B cell (primary cell): ENCODE measurements around the gene NBEA. TPM values are rescaled to one million over a fixed set of nuclear protein-coding genes. Genes with fewer than 3 reads are reported as not detected.

ENCODE experiments used
- ATAC-seq: fragments of 200-7000 bp; cut with Tn5 transposase; one replicate; pipeline ENCODE4 v1.10.0; 2021; ENCODE audit warnings: low read depth, mild to moderate bottlenecking, moderate number of reproducible peaks, moderate library complexity
- CTCF ChIA-PET: fragments of 350-600 bp; sonication (Branson Sonifier 250); formaldehyde crosslinking; loops from one replicate; lab custom pipeline; 2021; ENCODE audit warnings: antibody characterized with exemption, inconsistent platforms; lab: Charles Lee
- POLR2A ChIA-PET: fragments of 350-600 bp; sonication (Branson Sonifier 250); formaldehyde crosslinking; loops from one replicate; lab custom pipeline; 2021; ENCODE audit warnings: antibody characterized with exemption; lab: Charles Lee
- DNase-seq: peaks from one replicate; pipeline ENCODE4 v3.0.0; 2013
- H2AFZ ChIP-seq: 2 replicates; pipeline ENCODE4 v1.6.1; 2012; ENCODE audit warnings: mild to moderate bottlenecking, low read depth, low read length; ENCODE audit not compliant: insufficient read depth, poor library complexity, severe bottlenecking
- H3K27ac ChIP-seq, 2 donors: 1 replicate in 1 of 2; 2 replicates in 1 of 2; pipeline ENCODE4 v1.5.1; 2012 to 2013; ENCODE audit warnings: low read length in 2 of 2, mild to moderate bottlenecking in 2 of 2, moderate library complexity in 1 of 2
- H3K27me3 ChIP-seq, 4 experiments: fragments of 200-600 bp in 1 of 4; sonication (generic) in 1 of 4; replicated peaks in 1 of 4; 1 replicate in 2 of 4; 2 replicates in 2 of 4; pipeline versions ENCODE4 v1.6.1 to v1.7.0; 2013 to 2016; ENCODE audit warnings: low read length in 3 of 4, mild to moderate bottlenecking in 2 of 4, mixed read lengths in 1 of 4, moderate library complexity in 1 of 4; ENCODE audit not compliant: insufficient read depth in 4 of 4, control insufficient read depth in 3 of 4; ENCODE audit errors: control extremely low read depth in 1 of 4
- H3K36me3 ChIP-seq, 2 experiments: replicated peaks in 1 of 2; 1 replicate in 1 of 2; 2 replicates in 1 of 2; pipeline versions ENCODE4 v1.6.1 to v1.7.1; 2013; ENCODE audit warnings: low read length in 1 of 2; ENCODE audit not compliant: insufficient read depth in 2 of 2, control insufficient read depth in 1 of 2; ENCODE audit errors: control extremely low read depth in 1 of 2, extremely low read depth in 1 of 2
- H3K4me1 ChIP-seq, 2 donors: fragments of 200-600 bp in 1 of 2; sonication (generic) in 1 of 2; 1 replicate in 1 of 2; 2 replicates in 1 of 2; pipeline versions ENCODE4 v1.5.1 to v1.6.1; 2013 to 2017; ENCODE audit warnings: low read length in 2 of 2; ENCODE audit not compliant: control insufficient read depth in 2 of 2, insufficient read depth in 2 of 2
- H3K4me2 ChIP-seq: replicated peaks from 2 replicates; pipeline ENCODE3; 2012; ENCODE audit warnings: mild to moderate bottlenecking, low read depth, low read length; ENCODE audit not compliant: poor library complexity, severe bottlenecking
- H3K4me3 ChIP-seq, 5 experiments: fragments of 200-600 bp in 1 of 5; sonication (generic) in 1 of 5; 1 replicate in 3 of 5; 2 replicates in 2 of 5; pipeline versions ENCODE4 v1.5.1 to v1.7.0; 2011 to 2016; ENCODE audit warnings: low read length in 4 of 5, mild to moderate bottlenecking in 4 of 5, low read depth in 2 of 5, control low read depth in 1 of 5, moderate library complexity in 1 of 5; ENCODE audit not compliant: insufficient read depth in 1 of 5; ENCODE audit errors: control extremely low read depth in 1 of 5, extremely low read depth in 1 of 5
- H3K79me2 ChIP-seq: fragments of 200-600 bp; sonication (generic); one replicate; pipeline ENCODE4 v1.6.0; 2016; ENCODE audit warnings: low read length; ENCODE audit not compliant: control insufficient read depth, insufficient read depth
- H3K9ac ChIP-seq: fragments of 200-600 bp; sonication (generic); 2 replicates; pipeline ENCODE4 v1.6.1; 2017; ENCODE audit warnings: mild to moderate bottlenecking, low read length, moderate library complexity
- H3K9me3 ChIP-seq, 3 donors: one replicate each; pipeline versions ENCODE4 v1.6.1 to v1.7.1; 2013; ENCODE audit warnings: low read length in 2 of 3; ENCODE audit not compliant: control insufficient read depth in 2 of 3, insufficient read depth in 1 of 3; ENCODE audit errors: control extremely low read depth in 1 of 3
- H4K20me1 ChIP-seq: 2 replicates; pipeline ENCODE4 v1.6.0; 2012; ENCODE audit warnings: mild to moderate bottlenecking, low read length; ENCODE audit not compliant: insufficient read depth, control insufficient read depth, poor library complexity, severe bottlenecking
- H3K27ac Mint-ChIP-seq: one replicate; pipeline ENCODE4 v1.8.0; 2021; ENCODE audit warnings: mixed read lengths
- H3K27me3 Mint-ChIP-seq: one replicate; pipeline ENCODE4 v1.8.0; 2021; ENCODE audit warnings: mixed read lengths
- H3K4me1 Mint-ChIP-seq: one replicate; pipeline ENCODE4 v1.8.0; 2021; ENCODE audit warnings: mixed read lengths
- H3K4me3 Mint-ChIP-seq: one replicate; pipeline ENCODE4 v1.8.0; 2021; ENCODE audit warnings: mixed read lengths
- H3K9me3 Mint-ChIP-seq: one replicate; pipeline ENCODE4 v1.8.0; 2022; ENCODE audit warnings: mixed read lengths; ENCODE audit not compliant: insufficient read depth
- EZH2 ChIP-seq: IDR thresholded peaks from 2 replicates; pipeline ENCODE4 v1.6.1; 2012; ENCODE audit warnings: borderline replicate concordance, low read depth, mild to moderate bottlenecking, moderate library complexity, low read length; ENCODE audit not compliant: insufficient read depth, poor library complexity, severe bottlenecking
- WGBS: methylation state at CpG from one replicate; pipeline ENCODE4 v1.1.5; 2013; ENCODE audit warnings: missing lambda C conversion rate; ENCODE audit not compliant: insufficient coverage; 5-methylcytosine and 5-hydroxymethylcytosine counted together
- intact Hi-C: fragments of 100-400 bp; cut with micrococcal nuclease; formaldehyde crosslinking; loops from one replicate; pipeline ENCODE4 v1.10.0; 2022
- polyA plus RNA-seq: library from polyadenylated mRNA; depleted of rRNA; stranded (reverse); fragments of >200 nt; gene quantifications from 2 replicates; pipeline ENCODE4 v1.2.3, GENCODE V29; 2012
- total RNA-seq, 2 donors: library from RNA; stranded (reverse); fragments of 120-200 nt in 1 of 2; gene quantifications; 1 replicate in 1 of 2; 2 replicates in 1 of 2; pipeline versions ENCODE4 v1.2.3 to v1.2.4, GENCODE V29; 2013 to 2022
- TF ChIP-seq, protein P1 (sequence below): fragments of 200-600 bp; IDR thresholded peaks from one replicate; pipeline ENCODE4 v1.8.0; 2022; ENCODE audit warnings: antibody characterized with exemption, mild to moderate bottlenecking

NBEA gene
- total and polyA plus RNA-seq, 2 donors (not counting 1 experiment from before 2014, with no cell fraction given), result 1.5 to 10.7 TPM

DNA sequence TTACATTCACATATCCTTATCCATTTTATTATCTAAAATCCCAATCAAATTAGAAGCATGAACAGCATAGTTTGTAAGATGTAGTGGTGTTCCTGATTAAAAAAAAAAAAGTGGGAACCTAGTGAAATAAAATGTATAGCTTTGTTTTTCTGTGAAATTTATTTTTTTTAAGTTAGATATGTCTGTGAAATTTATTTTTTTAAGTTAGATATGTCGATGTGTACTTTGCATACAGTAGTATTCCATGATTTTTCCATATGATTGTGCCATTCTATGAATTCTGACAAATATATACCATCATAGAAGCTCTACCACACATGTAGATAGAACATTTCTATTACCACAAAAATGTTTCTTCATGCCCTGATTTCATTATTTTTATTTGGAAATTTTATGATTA is 540.5 kb downstream of the NBEA start:
- DNase-seq, result no peak
- no peaks in the 10 kb centered on the region for H3K79me2 ChIP-seq
- TF ChIP-seq, protein P1, sequence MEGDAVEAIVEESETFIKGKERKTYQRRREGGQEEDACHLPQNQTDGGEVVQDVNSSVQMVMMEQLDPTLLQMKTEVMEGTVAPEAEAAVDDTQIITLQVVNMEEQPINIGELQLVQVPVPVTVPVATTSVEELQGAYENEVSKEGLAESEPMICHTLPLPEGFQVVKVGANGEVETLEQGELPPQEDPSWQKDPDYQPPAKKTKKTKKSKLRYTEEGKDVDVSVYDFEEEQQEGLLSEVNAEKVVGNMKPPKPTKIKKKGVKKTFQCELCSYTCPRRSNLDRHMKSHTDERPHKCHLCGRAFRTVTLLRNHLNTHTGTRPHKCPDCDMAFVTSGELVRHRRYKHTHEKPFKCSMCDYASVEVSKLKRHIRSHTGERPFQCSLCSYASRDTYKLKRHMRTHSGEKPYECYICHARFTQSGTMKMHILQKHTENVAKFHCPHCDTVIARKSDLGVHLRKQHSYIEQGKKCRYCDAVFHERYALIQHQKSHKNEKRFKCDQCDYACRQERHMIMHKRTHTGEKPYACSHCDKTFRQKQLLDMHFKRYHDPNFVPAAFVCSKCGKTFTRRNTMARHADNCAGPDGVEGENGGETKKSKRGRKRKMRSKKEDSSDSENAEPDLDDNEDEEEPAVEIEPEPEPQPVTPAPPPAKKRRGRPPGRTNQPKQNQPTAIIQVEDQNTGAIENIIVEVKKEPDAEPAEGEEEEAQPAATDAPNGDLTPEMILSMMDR, result no peak
- no peak for TF ChIP-seq EZH2
- no peak overlapping the region for H3K4me3 Mint-ChIP-seq
- H2AFZ ChIP-seq, result no peak overlapping the region
- no peak overlapping the region for H3K4me2 ChIP-seq
- H3K4me1 Mint-ChIP-seq, result peaks cover 6% of the 10 kb centered on the region
- ChIA-PET CTCF (no interaction called here), POLR2A (no interaction called here)
- H3K27me3 ChIP-seq, result peaks cover 0 to 27% (median 18%) of the 10 kb centered on the region in 4 experiments
- intact Hi-C loops, result no loop called here
- H3K36me3 ChIP-seq, result no peaks in the 10 kb centered on the region
- H3K4me3 ChIP-seq, result no peak overlapping the region
- no peaks in the 10 kb centered on the region for H4K20me1 ChIP-seq
- H3K27me3 Mint-ChIP-seq, result peaks cover 22% of the 10 kb centered on the region
- H3K4me1 ChIP-seq, result peaks cover 10 to 16% of the 10 kb centered on the region in 2 donors
- no peak overlapping the region for H3K27ac ChIP-seq
- no peak overlapping the region for H3K9ac ChIP-seq
- H3K27ac Mint-ChIP-seq, result no peak overlapping the region
- no peaks in the 10 kb centered on the region for H3K9me3 Mint-ChIP-seq
- WGBS, result no CpG with 5 or more reads among the region's 1 CpG
- H3K9me3 ChIP-seq, result peaks cover 0 to 9% (median 0%) of the 10 kb centered on the region in 3 donors
- no peak for ATAC-seq

DNA sequence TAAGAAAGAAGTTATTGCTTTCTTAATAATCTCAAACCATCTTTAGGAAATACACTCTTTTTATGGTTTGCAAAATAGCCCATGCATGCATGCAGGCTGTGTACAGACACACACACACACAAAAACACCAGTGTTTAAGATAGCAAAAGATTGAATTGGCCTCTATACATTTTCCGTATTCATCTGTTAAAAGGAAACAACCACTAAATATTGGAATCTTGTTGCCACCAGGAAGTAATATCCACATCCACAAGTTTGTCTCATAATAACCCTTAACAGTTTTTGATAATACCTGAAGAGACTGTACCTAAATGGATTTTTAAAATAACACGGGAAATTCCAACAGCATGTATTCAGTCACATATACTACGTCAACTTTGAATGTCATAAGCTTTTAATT is 541.7 kb downstream of the NBEA start:
- intact Hi-C loops, result no loop called here

More for the DNA sequence above, 541.7 kb downstream of the NBEA start:
- Histone ChIP-seq H3K27ac (no peak overlapping the region), H3K9ac (no peak overlapping the region), H3K27me3 (peaks cover 0 to 19% (median 5%) of the 10 kb centered on the region in 4 experiments), H4K20me1 (no peaks in the 10 kb centered on the region), H3K4me2 (no peak overlapping the region), H3K9me3 (peaks cover 0 to 2% (median 0%) of the 10 kb centered on the region in 3 donors), H3K36me3 (no peaks in the 10 kb centered on the region), H2AFZ (no peak overlapping the region), H3K4me3 (no peak overlapping the region), H3K79me2 (no peaks in the 10 kb centered on the region), H3K4me1 (peaks cover 2 to 5% of the 10 kb centered on the region in 2 donors)
- ChIA-PET CTCF (no interaction called here), POLR2A (no interaction called here)
- no CpG with 5 or more reads among the region's 3 CpGs for WGBS
- TF ChIP-seq, protein P1, result no peak
- TF ChIP-seq EZH2, result no peak
- DNase-seq, result no peak
- no peak overlapping the region for H3K4me3 Mint-ChIP-seq
- no peaks in the 10 kb centered on the region for H3K4me1 Mint-ChIP-seq
- no peak overlapping the region for H3K27ac Mint-ChIP-seq
- ATAC-seq, result no peak
- H3K27me3 Mint-ChIP-seq, result peaks cover 11% of the 10 kb centered on the region
- no peaks in the 10 kb centered on the region for H3K9me3 Mint-ChIP-seq
